Measurements from ENCODE around the gene RHOD.

DNA sequence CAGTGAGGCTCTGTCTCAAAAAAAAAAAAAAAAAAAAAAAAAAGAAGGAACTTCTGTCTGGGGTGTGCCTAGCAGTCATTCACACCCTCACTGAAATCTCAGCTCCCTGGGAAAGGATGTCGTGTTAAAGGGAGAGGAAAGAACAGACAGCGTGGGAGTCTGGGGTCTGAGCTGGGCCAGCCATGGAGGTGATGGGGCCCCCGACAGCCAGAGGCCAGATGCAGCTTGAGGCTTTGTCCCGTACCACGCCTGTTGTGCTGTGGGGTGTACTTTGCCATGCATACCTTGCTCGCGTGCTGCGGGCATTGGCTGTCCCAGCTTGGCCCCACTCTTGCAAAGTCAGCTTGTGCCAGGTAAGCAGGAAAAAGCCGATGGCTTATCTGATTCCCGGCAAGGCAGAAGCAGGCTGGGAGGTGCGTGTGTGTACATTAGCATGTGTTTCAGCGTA is 29.1 kb upstream of the RHOD start:
- TF ChIP-seq, protein P1, sequence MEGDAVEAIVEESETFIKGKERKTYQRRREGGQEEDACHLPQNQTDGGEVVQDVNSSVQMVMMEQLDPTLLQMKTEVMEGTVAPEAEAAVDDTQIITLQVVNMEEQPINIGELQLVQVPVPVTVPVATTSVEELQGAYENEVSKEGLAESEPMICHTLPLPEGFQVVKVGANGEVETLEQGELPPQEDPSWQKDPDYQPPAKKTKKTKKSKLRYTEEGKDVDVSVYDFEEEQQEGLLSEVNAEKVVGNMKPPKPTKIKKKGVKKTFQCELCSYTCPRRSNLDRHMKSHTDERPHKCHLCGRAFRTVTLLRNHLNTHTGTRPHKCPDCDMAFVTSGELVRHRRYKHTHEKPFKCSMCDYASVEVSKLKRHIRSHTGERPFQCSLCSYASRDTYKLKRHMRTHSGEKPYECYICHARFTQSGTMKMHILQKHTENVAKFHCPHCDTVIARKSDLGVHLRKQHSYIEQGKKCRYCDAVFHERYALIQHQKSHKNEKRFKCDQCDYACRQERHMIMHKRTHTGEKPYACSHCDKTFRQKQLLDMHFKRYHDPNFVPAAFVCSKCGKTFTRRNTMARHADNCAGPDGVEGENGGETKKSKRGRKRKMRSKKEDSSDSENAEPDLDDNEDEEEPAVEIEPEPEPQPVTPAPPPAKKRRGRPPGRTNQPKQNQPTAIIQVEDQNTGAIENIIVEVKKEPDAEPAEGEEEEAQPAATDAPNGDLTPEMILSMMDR (IDR thresholded peaks at IDR 0.05; ENCODE audit: insufficient read depth, low read length, poor library complexity, severe bottlenecking) = no peak
- TF ChIP-seq EZH2phosphoT487 (conservative IDR thresholded peaks at IDR 0.05; ENCODE audit: low read length) = no peak

Measured in SU-DHL-6 (cell line).